CD4-positive, alpha-beta memory T cell (primary cell): ENCODE data around the gene NKX2-2. TPM values are rescaled to one million over a fixed set of nuclear protein-coding genes. Genes with fewer than 3 reads are reported as not detected.

Experiments
- CTCF ChIA-PET: fragments of 350-600 bp; sonication (Branson Sonifier 250); formaldehyde crosslinking; loops from one replicate; lab custom pipeline; 2021; ENCODE audit warnings: inconsistent platforms; ENCODE audit not compliant: partially characterized antibody; lab: Charles Lee
- POLR2A ChIA-PET: fragments of 350-600 bp; sonication (Branson Sonifier 250); formaldehyde crosslinking; loops from one replicate; lab custom pipeline; 2021; ENCODE audit not compliant: partially characterized antibody; lab: Charles Lee
- DNase-seq, 5 donors: peaks; one replicate each; pipeline versions ENCODE4 v3.0.0 to v3.0.0-alpha.2; 2020 to 2022; ENCODE audit warnings: mixed read lengths in 1 of 5
- H3K27ac ChIP-seq: one replicate; pipeline ENCODE4 v1.7.0; 2013; ENCODE audit warnings: low read depth, low read length
- H3K27me3 ChIP-seq: 2 replicates; pipeline ENCODE4 v1.7.0; 2013; ENCODE audit warnings: mild to moderate bottlenecking, low read length, moderate library complexity; ENCODE audit not compliant: insufficient read depth
- H3K36me3 ChIP-seq: 2 replicates; pipeline ENCODE4 v1.7.0; 2013; ENCODE audit warnings: mild to moderate bottlenecking, low read length, moderate library complexity; ENCODE audit not compliant: insufficient read depth
- H3K4me1 ChIP-seq: 2 replicates; pipeline ENCODE4 v1.7.0; 2013; ENCODE audit warnings: mild to moderate bottlenecking, low read length, moderate library complexity; ENCODE audit not compliant: insufficient read depth
- H3K4me3 ChIP-seq, 2 donors: one replicate each; pipeline ENCODE4 v1.7.0; 2013; ENCODE audit warnings: low read length in 2 of 2, mild to moderate bottlenecking in 1 of 2
- H3K9me3 ChIP-seq, 2 donors: one replicate each; pipeline ENCODE4 v1.7.0; 2013; ENCODE audit warnings: low read length in 2 of 2, control low read depth in 1 of 2; ENCODE audit not compliant: control insufficient read depth in 1 of 2
- H3K27ac Mint-ChIP-seq, 7 donors: one replicate each; pipeline ENCODE4 v1.8.0; 2020 to 2021; ENCODE audit warnings: mixed read lengths in 7 of 7, mild to moderate bottlenecking in 6 of 7, inconsistent platforms in 3 of 7, moderate library complexity in 3 of 7
- H3K27me3 Mint-ChIP-seq, 2 donors: one replicate each; pipeline ENCODE4 v1.8.0; 2020 to 2021; ENCODE audit warnings: mixed read lengths in 2 of 2
- H3K36me3 Mint-ChIP-seq, 2 donors: one replicate each; pipeline ENCODE4 v1.8.0; 2020 to 2021; ENCODE audit warnings: mixed read lengths in 2 of 2, inconsistent platforms in 1 of 2, mild to moderate bottlenecking in 1 of 2
- H3K4me1 Mint-ChIP-seq, 4 donors: one replicate each; pipeline ENCODE4 v1.8.0; 2020 to 2021; ENCODE audit warnings: mixed read lengths in 4 of 4, mild to moderate bottlenecking in 1 of 4
- H3K4me3 Mint-ChIP-seq, 8 donors: one replicate each; pipeline ENCODE4 v1.8.0; 2020 to 2021; ENCODE audit warnings: mixed read lengths in 8 of 8, mild to moderate bottlenecking in 7 of 8, moderate library complexity in 6 of 8, inconsistent platforms in 3 of 8
- H3K9me3 Mint-ChIP-seq, 8 donors: one replicate each; pipeline ENCODE4 v1.8.0; 2020 to 2021; ENCODE audit warnings: mixed read lengths in 8 of 8, mild to moderate bottlenecking in 5 of 8, inconsistent platforms in 3 of 8, moderate library complexity in 1 of 8
- intact Hi-C: fragments of 100-400 bp; cut with micrococcal nuclease; formaldehyde crosslinking; loops from one replicate; pipeline ENCODE4 v1.15.1; 2023
- polyA plus RNA-seq, 2 donors: library from polyadenylated mRNA; unstranded; fragments of 300-500 nt; fragmentation: Illumina TruSeq; gene quantifications; one replicate each; pipeline ENCODE4 v1.2.3, GENCODE V29; 2021
- total RNA-seq, 2 experiments: library from RNA; stranded (reverse); gene quantifications; one replicate each; pipeline ENCODE4 v1.2.3, GENCODE V29; 2021

Gene NKX2-2
- total and polyA plus RNA-seq, 4 experiments from 2014 or later = not detected

GRCh38 chr20:21514553-21515251 lies 838 bp upstream of the NKX2-2 start:
- Histone ChIP-seq H3K9me3 (no peaks in the 10 kb centered on the region), H3K4me1 (peaks cover 72% of the 10 kb centered on the region), H3K27me3 (peaks cover 75% of the 10 kb centered on the region), H3K27ac (no peak overlapping the region), H3K4me3 (no peak overlapping the region), H3K36me3 (no peaks in the 10 kb centered on the region)
- no peak for DNase-seq
- H3K9me3 Mint-ChIP-seq = peaks cover 0 to 14% (median 0%) of the 10 kb centered on the region in 8 donors
- peak overlapping the region; percentile 52 to 83 (median 76) for H3K4me3 Mint-ChIP-seq
- peaks cover 26 to 81% (median 54%) of the 10 kb centered on the region in 4 donors for H3K4me1 Mint-ChIP-seq
- ChIA-PET POLR2A (interaction anchor here (0.9 kb wide), 1 partner anchor 212 kb away, joined by 3 read pairs; the partner anchor contains the start of gene XRN2), CTCF (interaction anchor here (1.0 to 1.7 kb wide), 2 partner anchors 10 to 57 kb away, joined by 3 to 4 read pairs; no protein-coding TSS in a partner anchor)
- intact Hi-C loops = loop anchor here (5.0 kb wide), 2 partner anchors 43 to 412 kb away; no protein-coding TSS in a partner anchor
- H3K27ac Mint-ChIP-seq = peak overlapping the region in 1 of 7 donors; percentile 65
- peaks cover 62 to 66% of the 10 kb centered on the region in 2 donors for H3K27me3 Mint-ChIP-seq
- H3K36me3 Mint-ChIP-seq = no peaks in the 10 kb centered on the region

- intact Hi-C loops = loop anchor here (5.0 kb wide), 1 partner anchor 411 kb away; no protein-coding TSS in a partner anchor
- Mint-ChIP-seq H3K4me3 (peak overlapping the region in 7 of 8 donors; percentile 69 to 80 (median 72)), H3K27me3 (peaks cover 57 to 64% of the 10 kb centered on the region in 2 donors), H3K9me3 (peaks cover 0 to 14% (median 0%) of the 10 kb centered on the region in 8 donors), H3K4me1 (peaks cover 31 to 83% (median 59%) of the 10 kb centered on the region in 4 donors), H3K27ac (peak overlapping the region in 1 of 7 donors; percentile 64), H3K36me3 (no peaks in the 10 kb centered on the region)
- Histone ChIP-seq H3K4me3 (peak overlapping the region in 1 of 2 donors; percentile 24), H3K27me3 (peaks cover 72% of the 10 kb centered on the region), H3K36me3 (no peaks in the 10 kb centered on the region), H3K4me1 (peaks cover 73% of the 10 kb centered on the region), H3K9me3 (no peaks in the 10 kb centered on the region), H3K27ac (no peak overlapping the region)
- ChIA-PET CTCF (no interaction called here), POLR2A (no interaction called here)
- DNase-seq = no peak
These were observed 642 bp downstream of the NKX2-2 start for GRCh38 chr20:21513181-21513663.

DNA sequence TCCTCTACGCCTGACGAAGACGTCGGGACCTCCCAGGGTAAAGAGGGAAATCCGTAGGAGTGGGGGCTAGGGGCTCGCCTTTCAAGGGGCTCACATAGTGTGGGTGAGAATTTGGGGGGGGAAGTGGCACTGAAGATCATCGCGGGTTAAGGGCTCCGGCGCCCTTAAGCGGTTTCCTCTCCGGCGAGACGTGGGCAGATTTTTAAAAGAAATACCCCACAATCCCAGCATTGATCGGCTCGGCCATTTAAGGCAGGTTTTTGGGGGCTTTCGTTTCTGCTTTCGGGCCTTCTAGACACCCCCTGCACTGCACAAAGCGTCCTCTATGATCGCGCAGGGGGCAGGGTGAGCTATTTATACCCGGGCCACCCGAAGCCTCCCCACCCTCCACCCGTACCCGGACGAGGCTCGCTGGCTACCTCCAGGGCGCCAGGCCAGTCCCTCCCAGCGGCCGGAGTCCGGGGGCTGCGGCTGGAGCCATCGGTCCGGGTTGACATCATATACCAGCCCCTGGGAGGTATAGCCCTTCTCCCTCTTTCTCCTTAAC lies 1.2 kb downstream of the NKX2-2 start:
- peak overlapping the region in 1 of 7 donors; percentile 64 for H3K27ac Mint-ChIP-seq
- ChIA-PET POLR2A (interaction anchor here (0.7 kb wide), 1 partner anchor 117 kb away, joined by 3 read pairs; no protein-coding TSS in a partner anchor), CTCF (interaction anchor here (0.9 kb wide), 1 partner anchor 278 kb away, joined by 3 read pairs; no protein-coding TSS in a partner anchor)
- peak overlapping the region in 7 of 8 donors; percentile 69 to 81 (median 76) for H3K4me3 Mint-ChIP-seq
- no peaks in the 10 kb centered on the region for H3K36me3 Mint-ChIP-seq
- peak overlapping the region in 1 of 2 donors; percentile 24 for H3K4me3 ChIP-seq
- no peaks in the 10 kb centered on the region for H3K9me3 ChIP-seq
- intact Hi-C loops = loop anchor here (5.0 kb wide), 1 partner anchor 410 kb away; no protein-coding TSS in a partner anchor
- peaks cover 57 to 63% of the 10 kb centered on the region in 2 donors for H3K27me3 Mint-ChIP-seq
- H3K4me1 Mint-ChIP-seq = peaks cover 29 to 83% (median 58%) of the 10 kb centered on the region in 4 donors
- no peak overlapping the region for H3K27ac ChIP-seq
- peaks cover 72% of the 10 kb centered on the region for H3K27me3 ChIP-seq
- DNase-seq = no peak
- peaks cover 68% of the 10 kb centered on the region for H3K4me1 ChIP-seq
- peaks cover 0 to 16% (median 0%) of the 10 kb centered on the region in 8 donors for H3K9me3 Mint-ChIP-seq
- H3K36me3 ChIP-seq = no peaks in the 10 kb centered on the region

- Mint-ChIP-seq H3K4me3 (peak overlapping the region; percentile 59 to 81 (median 76)), H3K27ac (peak overlapping the region in 2 of 7 donors; percentile 59 to 64), H3K9me3 (peaks cover 0 to 19% (median 0%) of the 10 kb centered on the region in 8 donors), H3K4me1 (peaks cover 28 to 81% (median 57%) of the 10 kb centered on the region in 4 donors), H3K36me3 (no peaks in the 10 kb centered on the region), H3K27me3 (peaks cover 59 to 63% of the 10 kb centered on the region in 2 donors)
- Histone ChIP-seq H3K36me3 (no peaks in the 10 kb centered on the region), H3K27ac (no peak overlapping the region), H3K4me3 (no peak overlapping the region), H3K27me3 (peaks cover 72% of the 10 kb centered on the region), H3K4me1 (peaks cover 61% of the 10 kb centered on the region), H3K9me3 (no peaks in the 10 kb centered on the region)
- DNase-seq = no peak
- intact Hi-C loops = loop anchor here (5.0 kb wide), 1 partner anchor 410 kb away; no protein-coding TSS in a partner anchor
- POLR2A ChIA-PET = interaction anchor here (0.7 kb wide), 1 partner anchor 116 kb away, joined by 3 read pairs; no protein-coding TSS in a partner anchor
- CTCF ChIA-PET = interaction anchor here (0.9 to 17.6 kb wide), 2 partner anchors 274 to 277 kb away, joined by 3 to 337 read pairs; no protein-coding TSS in a partner anchor
These were observed 1.8 kb downstream of the NKX2-2 start for GRCh38 chr20:21511850-21512633.

GRCh38 chr20:21511485-21511849 lies 2.4 kb downstream of the NKX2-2 start:
- H3K4me3 ChIP-seq = no peak overlapping the region
- H3K9me3 Mint-ChIP-seq = peaks cover 0 to 21% (median 0%) of the 10 kb centered on the region in 8 donors
- H3K27ac Mint-ChIP-seq = peak overlapping the region in 3 of 7 donors; percentile 19 to 76 (median 24)
- peaks cover 72% of the 10 kb centered on the region for H3K27me3 ChIP-seq
- ChIA-PET CTCF (interaction anchor here (1.0 to 17.6 kb wide), 2 partner anchors 16 to 273 kb away, joined by 3 to 337 read pairs; no protein-coding TSS in a partner anchor), POLR2A (no interaction called here)
- intact Hi-C loops = loop anchor here (5.0 kb wide), 1 partner anchor 409 kb away; no protein-coding TSS in a partner anchor
- DNase-seq = no peak
- H3K36me3 ChIP-seq = no peaks in the 10 kb centered on the region
- H3K9me3 ChIP-seq = no peaks in the 10 kb centered on the region
- no peak overlapping the region for H3K27ac ChIP-seq
- peaks cover 30 to 81% (median 61%) of the 10 kb centered on the region in 4 donors for H3K4me1 Mint-ChIP-seq
- peaks cover 59 to 63% of the 10 kb centered on the region in 2 donors for H3K27me3 Mint-ChIP-seq
- peaks cover 0 to 2% of the 10 kb centered on the region in 2 donors for H3K36me3 Mint-ChIP-seq
- H3K4me3 Mint-ChIP-seq = peak overlapping the region; percentile 23 to 84 (median 75)
- H3K4me1 ChIP-seq = peaks cover 56% of the 10 kb centered on the region
